ENCODE results near the gene VPS45.

The VPS45 gene

GRCh38 chr1:150069923-150070322, 2.3 kb downstream of the VPS45 start:
- no peak for DNase-seq (ENCODE audit: low spot score)
- H3K27ac ChIP-seq = no peak overlapping the region
- no peak overlapping the region for H3K4me3 ChIP-seq
- TF ChIP-seq CTCF (IDR thresholded peaks at IDR 0.05) = no peak

GRCh38 chr1:150072959-150073358, 5.4 kb downstream of the VPS45 start:
- peak overlapping the region in 1 of 2 donors; percentile 20 for H3K27ac ChIP-seq
- no peak for DNase-seq (ENCODE audit: low spot score)
- peak; percentile 27 for TF ChIP-seq CTCF (IDR thresholded peaks at IDR 0.05)
- H3K4me3 ChIP-seq = no peak overlapping the region

- no peak for TF ChIP-seq CTCF (IDR thresholded peaks at IDR 0.05)
- no peak for DNase-seq (ENCODE audit: low spot score)
- Histone ChIP-seq H3K27ac (peak overlapping the region in 1 of 2 donors; percentile 20), H3K4me3 (no peak overlapping the region)
These were observed 5.9 kb downstream of the VPS45 start for GRCh38 chr1:150073516-150073915.

- H3K27ac ChIP-seq = no peak overlapping the region
These were observed 8.5 kb downstream of the VPS45 start for GRCh38 chr1:150076066-150076465.

GRCh38 chr1:150076985-150077384, 9.4 kb downstream of the VPS45 start:
- Histone ChIP-seq H3K4me3 (no peak overlapping the region), H3K27ac (no peak overlapping the region)
- DNase-seq (ENCODE audit: low spot score) = no peak
- no peak for TF ChIP-seq CTCF (IDR thresholded peaks at IDR 0.05)

More at GRCh38 chr1:150076066-150076465, 8.5 kb downstream of the VPS45 start:
- H3K4me3 ChIP-seq = no peak overlapping the region
- DNase-seq (ENCODE audit: low spot score) = no peak
- TF ChIP-seq CTCF (IDR thresholded peaks at IDR 0.05) = no peak

GRCh38 chr1:150080784-150081183, 13.2 kb downstream of the VPS45 start:
- Histone ChIP-seq H3K27ac (peak overlapping the region in 1 of 2 donors; percentile 70), H3K4me3 (no peak overlapping the region)
- no peak for TF ChIP-seq CTCF (IDR thresholded peaks at IDR 0.05)
- DNase-seq (ENCODE audit: low spot score) = no peak

GRCh38 chr1:150082494-150082893, 14.9 kb downstream of the VPS45 start:
- no peak for DNase-seq (ENCODE audit: low spot score)
- no peak overlapping the region for H3K4me3 ChIP-seq
- no peak for TF ChIP-seq CTCF (IDR thresholded peaks at IDR 0.05)
- H3K27ac ChIP-seq = peak overlapping the region; percentile 5 to 52
